HG02642 (cell line): ENCODE data around the gene JCAD.

Experiments
- ATAC-seq: cut with Tn5 transposase; IDR thresholded peaks from one replicate; pipeline ENCODE4 v1.9.1; 2021; ENCODE audit warnings: mild to moderate bottlenecking; ENCODE audit not compliant: unreplicated experiment, poor library complexity

JCAD gene

DNA sequence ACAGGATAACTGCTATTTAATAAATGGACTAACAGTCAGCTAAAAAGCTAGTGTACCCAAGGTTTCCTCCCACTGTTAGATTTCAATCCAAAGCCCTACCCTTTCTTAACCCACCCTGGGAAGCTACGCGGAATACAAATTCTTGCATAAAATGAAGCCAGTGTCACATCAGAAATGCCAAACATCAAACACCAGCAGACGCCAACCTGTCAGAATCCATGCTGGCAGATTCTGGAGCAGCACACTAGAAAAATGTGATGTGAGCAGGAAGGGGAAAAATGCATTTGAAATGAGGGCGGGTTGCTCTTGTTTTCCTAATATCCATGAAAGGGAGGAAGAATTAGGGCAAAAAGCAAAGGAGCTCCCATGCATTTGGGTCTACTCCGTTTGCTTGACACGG lies 16.1 kb upstream of the JCAD start:
- no peak for ATAC-seq

GRCh38 chr10:30074933-30075332 lies 15.5 kb upstream of the JCAD start:
- no peak for ATAC-seq

DNA sequence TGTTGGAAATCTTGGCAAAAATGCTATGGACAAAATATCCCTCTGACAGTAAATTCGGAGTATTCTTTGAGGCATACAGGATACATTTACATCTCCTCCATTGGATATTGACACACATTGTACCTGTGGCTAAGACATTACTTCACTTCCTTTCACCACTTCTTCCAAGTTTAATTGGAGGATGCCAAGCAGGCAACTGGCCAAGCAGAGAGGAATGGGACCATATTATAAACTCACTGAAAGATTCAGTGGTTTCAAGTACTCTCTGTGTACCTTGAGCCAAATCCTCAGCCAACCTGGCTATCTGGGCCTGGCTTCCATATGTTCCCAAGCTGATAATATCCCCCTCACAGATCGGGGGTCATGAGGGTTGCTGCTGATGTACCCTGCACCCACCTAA lies 14.7 kb upstream of the JCAD start:
- ATAC-seq, result no peak

DNA sequence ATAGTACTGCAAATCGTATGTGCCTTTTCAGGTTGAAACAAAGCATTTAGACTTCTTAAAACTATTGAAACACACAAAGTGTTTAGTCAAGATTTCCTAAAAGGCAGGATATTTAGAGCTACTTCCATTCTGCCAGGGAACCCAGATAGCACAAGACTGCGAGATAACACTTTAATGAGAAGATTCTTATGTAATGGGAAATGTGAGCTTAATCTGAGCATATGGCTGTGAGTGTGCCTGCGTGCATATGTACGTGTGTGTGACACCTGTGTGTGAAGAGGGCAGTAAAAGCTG lies 14.3 kb upstream of the JCAD start:
- no peak for ATAC-seq

GRCh38 chr10:30073045-30073766 lies 13.8 kb upstream of the JCAD start:
- no peak for ATAC-seq

DNA sequence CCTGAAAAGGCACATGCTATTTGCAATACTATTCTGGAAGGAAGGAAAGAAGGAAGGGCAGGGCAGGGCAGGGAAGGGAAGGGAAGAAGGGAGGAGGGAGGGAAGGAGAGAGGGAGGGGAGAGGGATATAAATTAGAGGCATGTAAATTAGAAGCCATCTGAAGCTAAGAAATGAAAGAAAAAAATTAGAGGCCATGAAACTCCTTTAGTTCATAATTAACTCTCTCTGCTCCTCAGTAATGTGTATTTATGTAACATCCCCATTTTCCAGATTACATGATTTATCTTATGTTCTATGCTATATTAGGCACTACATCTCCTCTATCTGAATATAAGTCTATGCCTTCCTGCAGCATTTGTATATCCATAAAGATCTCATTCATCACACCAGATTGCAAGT lies 12.7 kb upstream of the JCAD start:
- ATAC-seq, result no peak

DNA sequence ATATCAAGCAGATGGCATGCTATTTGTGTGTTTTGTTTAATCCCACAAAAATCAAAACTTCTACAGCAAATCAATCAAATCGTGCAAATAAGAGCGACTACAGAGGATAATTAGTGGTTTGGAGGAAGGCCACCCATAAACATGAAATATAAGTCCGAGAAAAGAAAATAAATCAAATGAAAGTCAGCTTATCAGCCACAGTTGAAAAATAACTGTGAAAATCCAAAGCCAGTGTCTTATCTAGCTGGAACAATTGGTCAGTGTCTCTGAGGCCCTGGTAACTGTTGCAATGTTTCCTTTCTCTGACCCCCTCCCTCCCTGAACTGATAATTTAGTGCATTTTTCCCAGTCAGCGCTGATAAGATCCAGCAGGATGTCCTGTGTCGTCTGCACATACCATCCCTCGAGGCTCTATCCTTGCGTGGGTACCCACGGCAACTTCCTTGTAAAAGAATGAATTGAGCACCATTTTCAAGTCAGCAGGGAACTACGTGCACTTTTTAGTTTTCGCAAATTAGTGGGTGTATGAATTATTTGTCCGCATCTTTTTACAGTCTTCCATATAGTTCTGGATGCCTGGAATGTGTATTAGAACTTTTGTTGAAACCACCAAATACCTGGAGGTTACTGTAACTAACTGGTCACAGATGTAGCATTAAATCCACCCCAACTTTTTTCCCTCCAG lies 10.8 kb upstream of the JCAD start:
- no peak for ATAC-seq

DNA sequence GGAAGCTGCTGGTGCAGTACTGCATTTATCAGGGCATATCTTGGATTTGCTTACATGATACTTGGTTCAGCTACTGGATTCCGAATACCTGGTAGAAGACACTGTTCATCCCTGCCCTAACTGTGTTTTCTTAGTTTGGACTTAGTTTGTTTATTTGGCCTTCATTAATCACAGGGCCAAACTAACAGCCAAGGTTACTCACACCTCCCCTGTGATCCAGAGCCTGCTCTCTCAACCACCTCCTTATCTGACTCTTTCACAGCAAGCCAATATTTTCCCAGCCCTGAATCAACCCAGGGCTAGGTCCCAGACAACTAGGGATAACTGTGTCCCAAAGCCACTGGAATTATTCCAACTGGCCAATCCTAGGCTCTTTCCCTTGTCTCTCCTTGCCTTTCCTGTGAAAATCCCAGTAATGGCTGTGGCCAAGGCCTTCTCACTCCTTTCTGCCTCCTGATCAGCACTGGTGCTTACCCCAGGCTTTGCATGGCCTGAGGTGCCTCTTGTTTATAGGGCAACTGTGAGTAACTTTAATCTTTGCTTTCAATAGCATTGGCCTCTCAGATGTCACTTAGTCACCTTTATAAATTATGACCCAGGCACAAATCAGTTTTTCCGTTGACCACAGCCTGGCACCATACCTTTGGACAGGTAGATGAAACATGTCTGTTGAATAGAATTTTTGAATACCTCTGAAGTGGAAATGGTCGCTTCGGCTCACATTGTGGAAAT lies 9.3 kb upstream of the JCAD start:
- no peak for ATAC-seq

DNA sequence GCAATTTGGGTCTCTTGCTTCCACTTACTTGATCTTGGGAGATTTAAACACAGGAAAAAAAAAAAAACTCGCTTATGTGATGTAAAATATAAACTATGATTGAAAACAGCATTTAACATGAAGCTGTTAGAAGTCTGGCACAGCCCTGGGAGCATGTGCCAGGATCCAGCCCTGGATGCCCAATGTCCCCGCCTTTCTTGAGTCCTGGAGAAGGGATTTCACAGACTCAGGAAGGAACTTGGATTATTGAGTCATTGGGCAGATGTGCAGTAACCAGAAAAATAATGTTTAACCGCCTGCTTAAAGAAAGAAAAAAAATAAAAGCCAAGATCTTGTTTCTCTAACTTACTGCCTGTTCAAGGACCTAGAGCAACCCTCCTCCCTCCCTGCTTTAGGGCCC lies 3.7 kb upstream of the JCAD start:
- ATAC-seq, result no peak

DNA sequence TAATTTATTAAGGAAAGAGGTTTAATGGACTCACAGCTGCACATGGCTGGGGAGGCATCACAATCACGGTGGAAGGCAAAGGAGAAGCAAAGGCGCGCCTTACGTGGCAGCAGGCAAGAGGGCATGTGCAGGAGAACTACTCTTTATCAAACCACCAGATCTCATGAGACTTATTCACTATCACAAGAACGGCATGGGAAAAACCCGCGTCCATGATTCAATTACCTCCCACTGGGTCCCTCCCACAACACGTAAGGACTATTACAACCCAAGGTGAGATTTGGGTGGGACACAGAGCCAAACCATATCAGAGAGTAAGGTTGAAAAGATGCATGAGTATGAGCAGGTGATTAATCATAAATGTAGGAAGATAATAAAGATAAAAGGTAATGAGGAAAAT lies 3.2 kb upstream of the JCAD start:
- no peak for ATAC-seq

DNA sequence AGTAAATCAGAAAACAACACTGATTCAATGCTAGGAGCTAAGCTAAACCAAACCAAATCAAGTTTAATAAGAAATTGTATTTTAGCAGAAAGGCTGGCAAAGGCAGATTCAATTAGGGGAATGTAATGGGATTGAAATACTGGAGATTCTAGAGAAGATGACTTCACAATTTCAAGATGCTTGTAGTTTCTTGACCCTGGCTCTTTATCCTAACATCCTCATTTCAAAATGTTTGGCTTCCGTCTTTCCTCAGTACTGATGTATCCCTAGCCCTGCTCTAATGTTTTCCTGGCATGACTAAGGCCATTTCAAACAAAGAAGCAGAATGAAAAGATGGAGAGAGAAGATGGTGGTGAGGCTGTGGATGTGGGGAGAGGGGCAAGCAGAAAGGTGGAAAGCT lies 2.7 kb upstream of the JCAD start:
- ATAC-seq, result no peak

DNA sequence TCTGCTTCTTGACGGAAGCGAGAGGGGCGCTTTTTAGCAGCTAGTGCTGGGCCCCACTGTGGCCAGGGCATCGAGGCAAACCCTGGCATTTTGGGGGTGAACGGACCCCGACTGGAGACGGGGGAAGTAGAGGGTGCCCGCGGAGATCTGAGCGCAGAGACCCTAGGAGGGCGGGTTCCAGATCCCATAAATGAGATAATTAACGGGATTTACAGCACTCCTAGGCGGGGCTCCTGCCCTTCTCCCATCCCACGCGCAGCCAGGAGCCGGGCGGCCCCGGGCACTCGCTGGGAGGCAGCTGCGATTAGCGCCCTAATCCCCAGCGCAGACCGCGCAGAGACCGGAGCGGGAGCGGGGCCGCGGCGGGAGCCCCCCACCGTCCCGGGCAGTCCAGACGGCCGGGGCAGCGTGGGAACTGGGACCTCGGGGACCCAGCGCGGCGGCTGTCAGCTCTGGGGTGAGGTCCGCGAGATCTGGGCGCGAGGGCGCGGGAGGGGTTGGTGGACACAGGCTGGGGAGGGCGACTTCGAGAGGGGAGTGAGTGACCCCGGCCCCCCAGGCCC lies 735 bp downstream of the JCAD start:
- no peak for ATAC-seq

DNA sequence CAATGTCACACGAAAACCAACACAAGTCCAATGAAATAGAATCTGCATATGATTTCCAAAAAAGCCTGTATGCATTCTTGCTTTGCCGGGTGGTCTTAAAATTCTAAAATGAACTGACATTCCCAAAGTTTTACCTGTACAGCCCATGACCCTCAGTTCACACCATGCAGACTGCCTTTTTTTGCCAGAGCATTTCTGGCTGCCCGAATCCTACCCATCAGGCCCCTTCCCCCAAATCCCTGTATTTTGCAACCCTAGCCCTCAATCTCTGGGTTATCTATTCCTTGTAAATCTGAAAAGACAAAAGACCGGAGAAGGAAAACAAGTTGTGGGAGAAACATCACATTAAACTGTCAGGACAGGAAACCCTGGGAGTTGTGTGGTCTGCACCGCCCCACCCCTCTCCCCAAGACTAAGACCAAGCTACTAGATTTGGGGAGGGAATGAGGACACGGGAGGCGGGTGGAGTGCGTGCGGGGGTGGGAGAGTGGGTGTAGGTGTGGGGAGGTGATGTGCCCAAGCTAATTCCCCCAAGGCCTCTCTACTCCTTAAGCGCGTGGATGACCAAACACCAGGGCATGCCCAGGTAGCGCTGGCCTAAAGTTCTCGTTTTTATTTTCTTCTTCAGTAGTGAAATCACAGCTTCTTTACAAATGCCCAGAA lies 1.4 kb downstream of the JCAD start:
- ATAC-seq, result no peak

GRCh38 chr10:30057421-30057841 lies 2.0 kb downstream of the JCAD start:
- no peak for ATAC-seq

DNA sequence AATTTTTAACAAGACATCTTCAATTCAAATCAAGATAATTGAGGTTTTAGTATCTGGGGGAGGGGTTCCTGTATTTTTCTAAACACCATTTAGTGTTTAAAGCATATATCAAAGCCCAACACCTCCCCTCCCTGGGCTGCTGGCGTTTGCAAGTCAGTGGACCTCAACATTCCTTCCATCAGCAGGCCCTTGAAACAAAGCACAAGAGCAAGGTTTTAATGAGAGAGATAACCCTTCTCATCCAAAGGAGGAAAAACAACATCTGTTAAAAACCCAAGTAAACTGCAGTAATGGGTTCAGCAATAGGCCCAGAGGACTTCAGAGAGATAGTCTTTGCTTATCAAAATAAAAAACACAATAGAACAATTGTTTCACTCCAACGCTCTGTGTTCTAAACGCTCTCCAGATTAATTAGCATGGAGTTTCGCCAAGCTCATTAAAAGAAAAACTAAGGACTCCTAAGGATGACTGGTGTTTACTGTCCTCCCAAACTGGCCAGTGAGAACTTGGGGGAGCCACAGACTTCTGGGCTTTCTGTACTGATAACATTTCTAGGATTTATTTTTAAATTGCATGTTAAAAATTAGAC lies 2.5 kb downstream of the JCAD start:
- no peak for ATAC-seq

GRCh38 chr10:30056281-30056680 lies 3.1 kb downstream of the JCAD start:
- ATAC-seq, result no peak

DNA sequence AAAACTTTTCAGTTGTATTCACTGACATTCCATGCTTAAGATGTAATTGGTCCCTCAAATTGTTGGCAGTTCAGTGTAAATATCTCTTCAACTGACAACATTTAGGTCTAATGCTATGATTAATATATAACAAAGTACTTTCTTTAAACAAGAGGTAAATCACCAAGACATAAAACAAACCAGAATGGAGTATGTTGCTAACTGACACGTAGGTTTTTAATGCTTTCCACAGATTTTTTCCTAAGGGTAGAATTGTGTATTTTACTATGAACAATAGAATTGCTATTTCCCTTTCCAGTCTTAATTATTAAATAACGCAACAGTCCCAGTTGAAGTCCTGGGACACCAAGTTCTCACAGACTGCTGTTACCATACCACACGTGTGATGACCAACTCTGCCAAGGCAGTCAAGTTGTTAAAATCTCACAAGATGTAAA lies 4.1 kb downstream of the JCAD start:
- no peak for ATAC-seq

- no peak for ATAC-seq
Observed at GRCh38 chr10:30052062-30052461, 7.3 kb downstream of the JCAD start.

- no peak for ATAC-seq
Observed at GRCh38 chr10:30051220-30051619, 8.2 kb downstream of the JCAD start.

GRCh38 chr10:30050411-30050810 lies 9.0 kb downstream of the JCAD start:
- no peak for ATAC-seq
